Activated CD4-positive, alpha-beta T cell treated with anti-CD3 and anti-CD28 coated beads, Interleukin-2, amount 50 U/mL, for 24 hours (primary cell): ENCODE results near the gene SPTB.
"Not testable (repeated sequence)": the region's sequence is repeated elsewhere in the genome, so short reads cannot be mapped to it uniquely, and the experiment has no call there.

Experiments used
- DNase-seq, 2 donors: peaks; one replicate each; pipeline ENCODE4 v3.0.0-alpha.2; 2020; ENCODE audit warnings: low read depth in 1 of 2, low spot score in 1 of 2

The SPTB gene

DNA sequence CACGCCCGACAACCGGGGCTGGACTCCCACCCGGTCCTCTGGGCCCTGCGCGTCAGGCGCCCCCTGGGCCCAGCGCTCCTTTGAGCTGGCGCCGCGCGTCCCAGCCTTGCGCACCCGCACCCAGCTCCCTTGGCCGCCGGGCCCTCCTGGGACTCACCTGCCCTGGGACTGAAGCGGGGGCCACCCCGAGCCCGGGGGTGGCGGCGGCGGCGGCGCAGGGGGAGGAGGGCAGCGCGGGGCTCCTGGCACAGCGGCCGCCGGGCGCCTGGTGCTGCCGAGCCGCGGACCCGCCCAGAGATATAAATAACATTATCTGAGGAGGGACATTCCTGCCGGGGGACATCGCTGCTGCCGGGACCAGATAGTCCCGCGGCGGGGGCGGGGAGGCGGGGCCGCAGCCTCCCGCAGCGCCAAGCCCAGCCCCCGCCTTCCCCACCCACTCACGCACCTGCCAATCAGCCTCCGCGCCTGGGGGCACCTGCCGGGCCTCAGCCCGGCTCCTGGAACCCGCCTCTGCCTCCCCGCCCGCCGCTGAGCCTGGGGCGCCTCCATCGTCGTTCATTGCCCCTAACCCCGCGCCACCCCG is at the start of gene SPTB:
Gene SPTB (minus strand): TSS at position 273 of the 586 bp plus-strand sequence. CDS start 56,813 bp downstream, outside the sequence.
- DNase-seq, result peak; percentile 31 to 37

DNA sequence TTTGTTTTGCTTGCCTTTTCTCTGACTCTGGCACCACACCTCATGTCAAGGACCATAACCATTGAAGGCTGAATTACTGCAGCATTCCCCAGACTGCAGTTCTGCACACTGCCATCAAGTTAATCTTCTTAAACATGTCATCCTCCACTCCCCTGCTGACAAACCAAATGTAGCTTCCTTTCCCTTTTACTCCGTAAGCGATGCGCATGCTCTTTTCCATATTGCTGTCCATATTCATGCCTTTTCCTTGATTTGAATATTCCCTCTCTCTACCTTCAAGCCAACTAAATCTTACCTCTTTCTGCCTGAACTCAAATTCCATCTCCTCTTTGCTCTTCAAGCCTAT is 49.3 kb upstream of the SPTB start:
- no peak for DNase-seq

DNA sequence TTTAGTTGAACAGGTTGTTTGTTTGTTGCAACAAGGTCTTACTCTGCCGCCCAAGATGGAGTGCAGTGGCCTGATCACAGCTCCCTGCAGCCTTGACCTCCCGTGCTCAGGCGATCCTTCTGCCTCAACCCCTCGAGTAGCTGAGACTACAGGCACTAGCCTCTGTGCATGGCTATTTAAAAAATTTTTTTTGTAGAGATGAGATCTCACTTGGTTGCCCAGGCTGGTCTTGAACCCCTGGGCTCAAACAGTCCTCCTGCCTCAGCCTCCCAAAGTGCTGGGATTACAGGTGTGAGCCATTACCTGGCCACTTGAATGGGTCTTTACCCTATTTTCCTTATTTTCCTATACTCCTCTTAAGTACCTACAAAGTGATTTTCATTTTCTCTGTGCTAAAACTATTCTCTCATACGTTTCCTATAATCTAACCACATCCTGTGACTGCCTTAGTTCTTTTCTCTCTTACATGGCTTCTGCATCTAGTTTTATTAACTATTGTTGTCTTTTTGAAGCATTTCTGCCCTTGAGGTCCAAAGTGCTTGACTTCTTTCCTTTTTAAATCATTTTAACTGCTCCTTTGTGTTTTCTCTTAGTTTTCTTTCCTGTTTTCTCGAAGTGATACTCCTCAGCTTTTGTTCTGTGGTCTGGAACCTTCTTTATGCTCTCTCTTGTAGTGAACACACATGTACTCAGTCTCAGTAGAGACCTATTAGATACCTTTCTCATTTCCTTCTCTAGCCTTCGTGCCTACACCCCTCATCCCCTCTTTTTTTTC is 48.7 kb upstream of the SPTB start:
- DNase-seq, result no peak

DNA sequence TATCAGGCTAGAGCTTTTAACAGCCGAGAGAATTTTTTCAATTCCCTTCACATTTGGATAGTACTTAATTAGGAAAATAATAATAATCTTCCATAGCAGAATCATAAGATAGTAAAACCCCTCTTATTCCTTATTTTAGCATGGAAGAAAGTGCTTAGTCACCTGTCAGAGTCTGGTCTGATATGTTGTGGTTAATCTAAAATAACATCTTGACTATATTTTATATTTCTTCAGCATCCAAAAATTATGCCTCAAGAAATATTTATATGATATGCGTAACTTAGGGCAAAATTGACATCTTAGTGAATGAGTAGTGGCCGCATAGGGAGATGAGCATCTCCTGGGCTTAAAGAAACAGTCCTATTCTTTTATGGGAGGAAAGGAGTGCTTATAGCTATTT is 47.3 kb upstream of the SPTB start:
- no peak for DNase-seq

DNA sequence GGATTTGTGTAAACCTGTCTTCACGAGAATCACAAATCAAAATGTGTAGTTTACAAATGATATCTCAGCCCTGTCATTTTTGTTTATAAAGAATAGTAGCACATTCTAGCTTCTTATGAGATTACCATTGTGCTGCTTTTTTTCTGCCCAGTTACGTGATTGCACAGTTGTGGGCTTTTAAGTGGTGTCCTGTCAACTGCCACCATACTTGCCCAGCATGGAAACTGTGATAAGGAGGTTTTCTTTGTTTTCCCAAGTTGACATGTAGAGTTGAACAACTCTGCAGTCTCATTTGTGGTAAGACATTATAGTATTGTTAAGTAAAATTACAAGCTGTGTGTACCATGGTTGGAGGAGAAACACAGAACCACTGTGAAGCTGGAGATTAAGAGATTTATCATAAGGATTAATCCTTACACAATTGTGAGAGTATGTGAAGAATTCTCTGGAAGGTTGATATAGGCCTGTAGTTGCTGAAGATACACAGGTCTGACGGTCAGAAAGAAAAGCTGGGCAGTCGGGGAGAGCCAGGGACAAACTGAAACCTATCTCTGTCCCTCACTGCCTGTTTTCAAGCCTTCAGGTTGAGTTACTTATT is 46.8 kb upstream of the SPTB start:
- DNase-seq, result no peak

DNA sequence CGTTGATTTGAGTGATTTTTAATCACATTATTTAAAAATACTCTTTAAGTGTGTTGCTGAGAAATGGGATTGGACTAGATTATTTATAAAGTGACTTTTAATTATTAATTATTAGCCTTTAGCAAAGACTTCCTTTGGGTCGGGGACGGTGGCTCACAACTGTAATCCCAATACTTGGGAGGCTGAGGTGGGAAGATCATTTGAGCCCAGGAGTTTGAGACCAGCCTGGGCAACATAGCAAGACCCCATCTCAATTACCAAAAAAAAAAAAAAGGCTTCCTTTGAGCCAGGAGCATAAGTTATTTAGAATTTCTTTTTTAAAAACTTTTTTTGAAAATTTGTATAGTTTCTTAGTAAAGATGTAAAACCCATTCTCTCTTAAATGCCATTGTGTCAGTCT is 43.3 kb upstream of the SPTB start:
- DNase-seq, result no peak

DNA sequence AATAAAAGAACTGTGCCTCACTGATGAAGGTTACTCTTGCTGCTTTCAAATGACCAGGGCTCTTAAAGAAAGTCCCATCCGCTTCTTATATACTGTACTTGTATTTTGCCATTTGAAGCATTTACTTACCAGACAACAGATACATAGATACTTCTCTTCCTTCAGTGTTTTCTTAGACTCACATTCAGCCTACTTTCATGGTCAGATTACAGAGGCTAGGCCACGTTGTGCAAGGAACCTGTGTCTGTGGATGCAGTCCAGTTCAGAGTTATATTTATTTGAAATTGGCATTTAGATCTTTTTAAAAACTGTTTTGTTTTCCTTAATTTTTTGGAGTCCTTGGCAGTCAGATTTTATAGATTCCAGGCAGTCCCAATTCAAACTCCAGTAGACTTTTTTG is 40.8 kb upstream of the SPTB start:
- no peak for DNase-seq

DNA sequence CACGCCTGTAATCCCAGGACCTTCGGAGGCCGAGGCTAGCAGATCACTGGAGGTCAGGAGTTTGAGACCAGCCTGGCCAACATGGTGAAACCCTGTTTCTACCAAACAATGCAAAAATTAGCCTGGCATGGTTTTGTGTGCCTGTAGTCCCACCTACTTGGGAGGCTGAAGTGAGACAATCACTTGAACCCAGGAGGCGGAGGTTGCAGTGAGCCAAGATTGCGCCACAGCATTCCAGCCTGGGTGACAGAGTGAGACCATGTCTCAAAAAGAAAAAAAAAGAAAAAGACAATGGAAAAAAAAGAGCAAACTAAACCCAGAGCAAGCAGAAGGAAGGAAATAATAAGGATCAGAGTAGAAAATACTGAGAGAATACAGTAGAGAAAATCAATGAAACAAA is 39.9 kb upstream of the SPTB start:
- no peak for DNase-seq

DNA sequence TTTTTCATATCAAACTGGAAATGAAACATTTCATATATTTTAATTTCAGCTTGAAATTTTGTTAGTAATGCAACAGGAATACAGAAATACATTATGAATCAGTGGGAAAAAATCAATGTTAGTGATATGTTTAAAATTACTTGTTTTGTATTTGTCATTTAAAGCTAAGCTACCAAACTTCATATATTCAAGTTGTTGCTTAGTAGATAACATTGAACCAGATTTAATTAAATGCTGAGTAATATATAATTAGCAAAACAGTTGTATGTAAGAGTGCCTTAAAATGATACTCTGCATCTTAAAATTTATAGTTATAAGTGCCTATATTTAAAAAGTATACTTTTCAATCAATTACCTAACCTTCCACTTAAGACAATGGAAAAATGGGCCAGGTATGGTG is 39.5 kb upstream of the SPTB start:
- no peak for DNase-seq

DNA sequence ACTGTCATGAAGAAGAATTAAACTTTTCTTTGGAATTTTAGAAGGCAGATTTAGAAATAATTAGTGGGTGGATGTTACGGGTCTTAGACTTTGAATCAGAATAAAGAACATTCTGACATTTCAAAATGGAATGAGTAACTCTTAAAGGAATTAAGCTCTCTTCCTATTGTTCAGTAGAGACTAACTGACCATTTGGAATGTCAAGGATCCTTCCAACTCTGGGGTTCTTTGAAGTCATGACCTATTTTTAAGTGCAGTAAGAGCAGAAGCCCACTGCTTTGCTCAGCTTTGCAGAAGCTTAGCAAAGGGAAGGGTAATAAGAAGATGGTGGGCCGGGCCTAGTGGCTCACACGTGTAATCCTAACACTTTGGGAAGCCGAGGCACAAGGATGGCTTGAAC is 38.5 kb upstream of the SPTB start:
- no peak for DNase-seq

DNA sequence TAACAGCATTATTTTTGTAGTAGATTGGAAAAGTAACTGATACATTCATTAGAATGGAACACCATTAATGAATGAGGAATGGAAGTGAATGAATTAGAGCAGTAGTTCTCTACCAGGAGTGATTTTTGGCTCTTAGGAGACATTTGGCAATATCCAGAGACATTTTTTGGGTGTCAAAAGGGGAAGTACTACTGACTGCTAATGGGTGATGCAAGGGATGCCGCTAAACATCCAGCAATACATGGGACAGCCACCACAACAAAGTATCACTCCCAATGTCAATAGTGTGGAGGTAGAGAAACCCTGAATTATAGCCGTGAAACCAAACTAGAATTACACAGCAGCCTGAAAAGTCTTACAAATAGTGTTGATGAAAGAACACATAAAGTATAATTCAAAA is 36.1 kb upstream of the SPTB start:
- DNase-seq, result no peak

DNA sequence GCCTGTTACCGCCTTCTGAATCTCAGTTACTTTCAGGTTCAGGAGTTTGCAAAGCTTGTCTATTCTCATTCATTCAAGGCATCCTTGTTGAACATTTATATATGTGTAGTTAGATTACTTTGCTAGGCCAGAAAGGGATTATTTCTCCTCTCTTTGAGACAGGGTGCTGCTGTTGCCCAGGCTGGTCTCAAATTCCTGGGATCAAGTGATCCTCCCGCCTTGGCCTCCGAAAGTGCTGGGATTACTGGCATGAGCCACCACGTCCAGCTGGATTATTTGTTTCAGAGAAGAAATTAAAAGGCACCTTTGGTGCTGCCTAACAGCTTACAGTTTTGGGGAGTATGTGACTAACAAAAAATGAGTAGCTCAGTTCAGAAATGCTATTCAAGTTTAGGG is 35.3 kb upstream of the SPTB start:
- no peak for DNase-seq

DNA sequence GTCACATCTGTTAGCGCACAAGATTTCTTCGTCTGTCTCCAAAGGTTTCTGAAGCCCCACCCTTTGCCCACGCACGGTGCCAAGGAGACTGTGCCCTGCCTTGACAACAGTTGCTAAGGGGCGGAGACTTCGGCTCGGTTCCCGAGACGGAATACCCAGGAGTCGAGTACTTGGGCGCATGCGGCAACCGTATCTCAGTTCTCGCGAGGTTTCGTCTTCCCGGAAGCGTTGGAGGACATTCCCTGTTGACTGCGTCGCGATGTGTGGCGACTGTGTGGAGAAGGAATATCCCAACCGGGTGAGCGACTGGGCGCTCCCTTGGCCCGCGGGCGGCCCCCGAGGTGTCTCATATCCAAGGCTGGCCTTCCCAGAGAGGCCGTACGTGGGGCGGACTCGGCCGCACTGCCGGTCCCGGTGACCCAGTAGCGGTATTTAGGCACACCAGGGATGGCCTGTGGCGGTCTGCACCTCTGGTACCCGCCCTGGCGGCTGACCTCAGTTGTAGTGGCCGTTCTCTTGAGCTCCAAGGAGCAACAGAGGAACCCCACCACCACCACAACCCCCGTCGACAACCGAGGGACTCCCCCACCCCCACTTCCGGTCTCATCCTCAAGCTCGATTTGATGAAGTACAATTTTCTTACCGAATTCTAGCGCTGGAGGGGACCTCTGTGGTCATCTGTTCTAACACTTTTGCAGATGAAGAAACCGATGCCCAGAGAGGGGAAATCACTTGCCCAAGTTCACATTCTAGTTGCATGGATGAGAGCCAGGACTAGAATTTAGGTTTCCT is 34.7 kb upstream of the SPTB start, which contains the start of gene CHURC1:
Gene CHURC1 (plus strand): TSS at position 219 of the 792 bp plus-strand sequence. CDS start 41 bp downstream, at position 260.
- peak; percentile 84 to 98 for DNase-seq

DNA sequence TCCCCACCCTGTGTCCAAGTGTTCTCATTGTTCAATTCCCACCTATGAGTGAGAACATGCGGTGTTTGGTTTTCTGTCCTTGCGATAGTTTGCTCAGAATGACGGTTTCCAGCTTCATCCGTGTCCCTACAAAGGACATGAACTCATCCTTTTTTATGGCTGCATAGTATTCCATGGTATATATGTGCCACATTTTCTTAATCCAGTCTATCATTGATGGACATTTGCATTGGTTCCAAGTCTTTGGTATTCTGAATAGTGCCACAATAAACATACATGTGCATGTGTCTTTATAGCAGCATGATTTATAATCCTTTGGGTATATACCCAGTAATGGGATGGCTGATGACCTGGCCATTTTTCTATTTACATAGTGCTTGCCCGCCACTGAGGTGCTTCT is 33.8 kb upstream of the SPTB start:
- DNase-seq, result not testable (repeated sequence)

DNA sequence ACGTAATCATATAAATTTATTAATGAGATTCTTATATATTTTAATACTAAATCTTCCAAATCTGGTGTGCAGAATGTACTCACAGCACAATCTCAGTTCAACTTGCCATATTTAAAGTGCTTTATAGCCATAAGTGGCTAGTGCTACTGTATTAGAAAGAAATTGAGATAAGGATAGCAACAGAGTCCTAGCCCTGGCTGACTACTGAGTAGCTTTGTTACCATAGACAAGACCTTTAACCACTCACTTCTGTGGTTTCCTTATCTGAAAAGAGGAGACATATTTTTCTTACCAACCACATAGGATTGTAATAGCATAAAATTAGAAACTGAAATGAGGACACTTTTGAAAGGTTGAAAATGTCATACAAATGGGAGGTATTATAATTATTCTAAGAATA is 32.6 kb upstream of the SPTB start:
- DNase-seq, result no peak

DNA sequence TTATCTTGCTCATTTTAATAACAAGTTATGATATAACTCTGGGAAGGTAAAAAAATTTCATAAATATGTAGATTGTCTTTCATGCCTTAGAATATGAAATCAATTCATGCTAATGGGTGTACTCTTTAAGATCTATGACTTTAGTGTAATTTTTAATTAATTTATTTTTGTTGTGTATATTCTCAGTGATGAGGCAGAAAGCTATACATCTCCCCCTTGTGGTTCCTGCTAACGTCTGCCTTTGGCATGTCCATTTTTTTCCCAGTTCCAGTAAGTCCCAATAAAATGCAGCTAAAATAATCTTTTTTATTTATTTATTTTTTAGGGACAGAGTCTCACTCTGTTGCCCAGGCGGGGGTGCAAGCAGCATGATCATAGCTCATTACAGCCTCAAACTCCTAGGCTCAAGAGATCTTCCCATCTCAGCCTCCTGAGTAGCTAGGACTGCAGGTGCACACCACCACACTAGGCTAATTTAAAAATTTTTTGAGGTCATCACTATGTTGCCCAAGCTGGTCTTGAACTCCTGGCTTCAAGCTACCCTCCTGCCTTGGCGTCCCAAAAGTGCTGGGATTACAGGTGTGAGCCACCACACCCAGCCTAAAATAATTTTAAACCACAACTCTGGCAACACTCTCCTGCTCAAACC is 31.3 kb upstream of the SPTB start:
- DNase-seq, result no peak

DNA sequence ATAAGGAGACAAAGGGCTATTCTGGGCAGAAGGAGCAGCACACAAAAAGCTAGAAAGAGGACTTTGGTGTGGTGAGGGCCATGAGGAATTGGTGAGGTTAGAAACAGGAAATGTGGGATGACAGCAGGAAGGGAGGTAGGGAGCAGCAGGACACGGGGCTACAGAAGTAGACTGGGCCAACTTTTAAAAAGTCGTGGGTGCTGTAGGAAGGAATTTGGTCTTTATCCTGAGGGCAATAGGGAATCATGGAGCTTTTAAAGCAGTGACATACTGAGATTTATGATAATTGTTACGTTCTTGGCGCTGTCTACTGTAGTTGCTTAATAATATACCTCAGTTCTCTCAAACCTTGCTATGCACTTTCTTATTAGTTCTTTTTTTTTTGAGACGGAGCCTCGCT is 26.3 kb upstream of the SPTB start:
- DNase-seq, result no peak

DNA sequence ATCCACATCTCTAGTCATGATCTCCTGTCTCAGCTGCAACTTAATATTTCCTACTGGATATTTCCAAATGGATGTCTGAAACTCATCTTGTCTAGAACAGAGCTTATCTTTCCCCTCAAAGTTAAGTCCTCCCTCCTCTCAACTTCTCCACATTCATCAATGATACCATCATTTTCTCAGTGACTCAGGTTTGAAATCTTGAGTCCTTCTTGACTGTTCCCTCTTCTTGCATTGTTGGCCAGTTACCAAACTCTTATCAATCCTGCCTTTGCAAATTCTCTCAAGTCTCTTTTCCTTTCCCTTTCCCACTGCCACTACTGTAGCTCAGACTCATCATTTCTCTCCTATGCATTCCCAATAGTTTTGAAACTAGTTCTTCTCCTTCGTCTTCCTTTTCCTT is 20.3 kb upstream of the SPTB start:
- DNase-seq, result no peak

DNA sequence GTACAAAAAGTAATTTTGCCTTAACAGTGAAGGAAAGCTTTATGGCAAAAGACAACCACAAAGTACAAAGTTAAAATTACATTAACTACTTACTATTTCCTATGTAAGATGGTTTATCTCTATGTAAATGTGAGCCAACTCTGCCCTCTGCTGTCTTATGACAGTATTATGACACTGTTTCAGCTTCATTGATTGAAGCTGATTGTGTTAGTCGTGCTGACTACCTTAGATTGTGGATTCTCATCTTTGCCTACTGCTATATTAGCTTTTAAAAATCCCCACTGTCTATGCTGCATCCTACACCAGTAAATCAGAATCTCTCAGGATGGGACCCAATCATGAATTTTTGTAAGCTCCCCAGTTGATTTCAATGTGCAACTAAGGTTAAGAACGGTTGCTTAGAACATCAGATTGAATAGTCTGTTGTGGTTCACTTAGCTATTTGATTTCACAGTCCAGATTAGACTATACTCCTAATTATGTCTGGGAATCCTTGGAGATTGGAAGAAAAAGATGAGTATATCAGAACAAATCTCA is 12.2 kb upstream of the SPTB start:
- DNase-seq, result peak in 1 of 2 donors; percentile 47

DNA sequence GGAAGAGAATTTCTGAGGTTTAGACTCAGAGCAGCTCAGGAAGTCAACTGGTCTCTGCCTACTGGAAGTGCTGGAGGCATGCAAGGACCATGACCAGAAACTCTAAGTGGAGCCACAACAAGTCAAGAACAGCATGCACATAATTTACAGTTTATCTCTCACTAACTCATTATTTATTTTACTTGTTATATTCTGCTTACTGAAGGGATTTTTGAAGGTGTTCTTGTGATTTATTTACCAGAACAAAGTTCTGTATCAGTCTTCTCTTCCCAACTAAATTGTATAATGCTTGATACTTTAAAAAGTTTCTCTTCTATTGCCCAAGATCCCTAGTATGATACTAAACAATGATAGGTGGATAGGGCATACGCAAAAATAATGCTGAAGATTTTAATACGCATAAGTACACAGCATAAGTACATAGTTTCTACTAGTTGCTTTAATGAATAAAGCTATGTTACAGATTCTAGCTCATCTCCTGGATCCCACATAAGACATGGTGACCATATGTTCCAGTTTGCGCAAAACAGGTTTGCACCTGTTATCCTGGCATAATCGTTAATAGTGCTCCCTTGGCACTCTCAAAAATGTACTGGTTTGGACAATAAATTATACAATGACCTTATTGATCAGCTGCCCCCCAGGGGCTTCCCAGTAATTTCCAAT is 11.6 kb upstream of the SPTB start:
- no peak for DNase-seq
